Suprapubic skin (tissue), 4 donors: ENCODE measurements around the gene UCN3. TPM values are rescaled to one million over a fixed set of nuclear protein-coding genes. Genes with fewer than 3 reads are reported as not detected.

Experiments used
- DNase-seq, 2 donors: peaks; one replicate each; pipeline ENCODE4 v3.0.0-alpha.2; 2019; ENCODE audit warnings: low spot score in 2 of 2
- H3K27ac ChIP-seq: fragments of 200-600 bp; sonication (generic); one replicate; pipeline ENCODE4 v1.5.1; 2019
- H3K27me3 ChIP-seq: fragments of 200-600 bp; sonication (generic); one replicate; pipeline ENCODE4 v1.5.1; 2019
- H3K36me3 ChIP-seq: fragments of 200-600 bp; sonication (generic); one replicate; pipeline ENCODE4 v1.5.1; 2019
- H3K4me1 ChIP-seq: fragments of 200-600 bp; sonication (generic); one replicate; pipeline ENCODE4 v1.5.1; 2019
- H3K4me3 ChIP-seq: fragments of 200-600 bp; sonication (generic); one replicate; pipeline ENCODE4 v1.5.1; 2019; ENCODE audit warnings: mild to moderate bottlenecking
- H3K9me3 ChIP-seq: fragments of 200-600 bp; sonication (generic); one replicate; pipeline ENCODE4 v1.5.1; 2019
- CTCF ChIP-seq, 2 donors: fragments of 200-600 bp in 1 of 2; fragments of 450-650 bp in 1 of 2; sonication (generic) in 1 of 2; IDR thresholded peaks; one replicate each; pipeline ENCODE4 v1.5.1; 2016 to 2019; ENCODE audit warnings: antibody characterized with exemption in 2 of 2, mild to moderate bottlenecking in 1 of 2, moderate library complexity in 1 of 2
- EP300 ChIP-seq: sonication (generic); formaldehyde crosslinking; IDR thresholded peaks from one replicate; pipeline ENCODE4 v1.6.1; 2017; ENCODE audit warnings: antibody characterized with exemption
- POLR2A ChIP-seq, 2 donors: fragments of 450-650 bp; IDR thresholded peaks; one replicate each; pipeline ENCODE4 v1.6.1; 2017; ENCODE audit warnings: antibody characterized with exemption in 2 of 2, mild to moderate bottlenecking in 2 of 2, moderate library complexity in 2 of 2
- POLR2AphosphoS5 ChIP-seq, 3 donors: sonication (generic); formaldehyde crosslinking; IDR thresholded peaks; one replicate each; pipeline ENCODE4 v1.6.1; 2017; ENCODE audit warnings: antibody characterized with exemption in 3 of 3
- WGBS: methylation state at CpG from one replicate; pipeline ENCODE4 v1.1.5; 2018; 5-methylcytosine and 5-hydroxymethylcytosine counted together
- total RNA-seq, 4 donors: library from RNA; depleted of rRNA; stranded (reverse); fragments of >200 nt; gene quantifications; one replicate each; pipeline ENCODE4 v1.1.0, GENCODE V29; 2016

Gene UCN3
- not detected for total RNA-seq

- Histone ChIP-seq H3K4me3 (no peak within 1 kb of the TSS), H3K36me3 (no peaks in the 10 kb centered on the region), H3K4me1 (no peaks in the 10 kb centered on the region), H3K9me3 (no peaks in the 10 kb centered on the region), H3K27ac (no peak within 1 kb of the TSS), H3K27me3 (peaks cover 32% of the 10 kb centered on the region)
- TF ChIP-seq POLR2A (IDR thresholded peaks at IDR 0.05) (no peak), POLR2AphosphoS5 (IDR thresholded peaks at IDR 0.05) (no peak), CTCF (IDR thresholded peaks at IDR 0.05) (no peak), EP300 (no peak)
- DNase-seq = no peak
- 72% methylated on average over 20 of the region's 21 CpGs for WGBS
Measured at GRCh38 chr10:5364890-5365338, at the start of gene UCN3. Gene UCN3, plus strand, starts transcription at chr10:5364966. Its CDS starts 8,755 bp downstream, at chr10:5373721.

DNA sequence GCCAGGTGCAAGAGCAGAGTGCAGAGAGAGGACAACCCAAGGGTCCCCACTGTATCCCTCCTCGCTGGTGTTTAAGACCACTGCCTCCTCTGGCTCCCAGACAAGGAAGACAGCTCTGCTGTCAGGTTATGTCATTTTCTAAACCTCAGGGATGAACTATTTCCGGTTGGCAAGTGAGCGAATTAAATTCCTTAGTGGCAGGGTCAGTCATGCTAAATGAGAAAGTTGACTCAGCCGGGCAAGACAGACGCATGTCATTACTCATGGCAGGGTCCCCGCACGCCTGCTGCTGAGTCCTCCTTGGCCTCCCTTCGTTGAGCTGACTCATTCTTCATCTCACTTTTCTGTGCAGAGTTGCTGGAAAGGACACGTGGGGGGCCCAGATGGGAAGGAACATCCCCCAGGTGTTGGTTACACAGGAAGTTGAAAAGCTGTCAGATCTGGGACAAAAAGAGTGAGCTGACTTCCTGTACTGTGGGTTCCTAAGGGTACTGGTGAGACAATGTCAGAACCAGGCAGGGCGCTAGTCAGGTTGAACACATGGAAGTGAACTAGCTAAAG lies 47.1 kb upstream of the UCN3 start:
- no peaks in the 10 kb centered on the region for H3K27me3 ChIP-seq
- TF ChIP-seq POLR2AphosphoS5 (IDR thresholded peaks at IDR 0.05) = no peak
- no peak for TF ChIP-seq EP300
- no peak for TF ChIP-seq CTCF (IDR thresholded peaks at IDR 0.05)
- TF ChIP-seq POLR2A (IDR thresholded peaks at IDR 0.05) = no peak
- no peak for DNase-seq
- H3K4me3 ChIP-seq = no peak overlapping the region
- 34% methylated on average over 10 of the region's 10 CpGs for WGBS
- H3K27ac ChIP-seq = no peak overlapping the region
- H3K9me3 ChIP-seq = no peaks in the 10 kb centered on the region
- no peaks in the 10 kb centered on the region for H3K36me3 ChIP-seq
- peaks cover 4% of the 10 kb centered on the region for H3K4me1 ChIP-seq

GRCh38 chr10:5318148-5318547 lies 46.6 kb upstream of the UCN3 start:
- H3K27me3 ChIP-seq = no peaks in the 10 kb centered on the region
- whole genome bisulfite sequencing = 96% methylated on average over 5 of the region's 5 CpGs
- H3K4me1 ChIP-seq = peaks cover 4% of the 10 kb centered on the region
- H3K9me3 ChIP-seq = no peaks in the 10 kb centered on the region
- TF ChIP-seq POLR2A (IDR thresholded peaks at IDR 0.05) = no peak
- no peak for TF ChIP-seq CTCF (IDR thresholded peaks at IDR 0.05)
- TF ChIP-seq POLR2AphosphoS5 (IDR thresholded peaks at IDR 0.05) = no peak
- TF ChIP-seq EP300 = no peak
- no peak overlapping the region for H3K4me3 ChIP-seq
- H3K27ac ChIP-seq = no peak overlapping the region
- H3K36me3 ChIP-seq = no peaks in the 10 kb centered on the region
- DNase-seq = no peak

GRCh38 chr10:5319863-5320262 lies 44.9 kb upstream of the UCN3 start:
- DNase-seq = no peak
- 83% methylated on average over 4 of the region's 4 CpGs for WGBS
- Histone ChIP-seq H3K4me1 (peaks cover 4% of the 10 kb centered on the region), H3K36me3 (no peaks in the 10 kb centered on the region), H3K27me3 (no peaks in the 10 kb centered on the region), H3K4me3 (no peak overlapping the region), H3K27ac (no peak overlapping the region), H3K9me3 (no peaks in the 10 kb centered on the region)
- TF ChIP-seq POLR2AphosphoS5 (IDR thresholded peaks at IDR 0.05) (no peak), EP300 (no peak), POLR2A (IDR thresholded peaks at IDR 0.05) (no peak), CTCF (IDR thresholded peaks at IDR 0.05) (no peak)

DNA sequence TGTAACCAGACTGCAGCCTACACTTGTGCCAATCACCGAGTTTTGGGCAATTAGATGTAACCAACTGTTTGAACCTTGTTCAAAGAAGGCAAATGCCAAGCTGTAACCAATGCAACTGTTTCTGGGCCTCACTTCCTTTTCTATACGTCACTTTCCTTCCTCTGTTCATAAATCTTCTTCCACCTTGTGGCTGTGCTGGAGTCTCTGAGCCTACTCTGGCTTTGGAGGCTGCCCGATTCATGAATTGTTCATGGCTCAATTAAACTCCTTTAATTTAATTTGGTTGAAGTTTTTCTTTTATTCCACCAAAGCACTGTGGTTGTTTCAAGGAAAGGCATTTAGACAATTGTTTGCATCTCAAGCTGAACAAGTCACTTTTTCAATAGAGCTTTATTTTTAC lies 43.5 kb upstream of the UCN3 start:
- Histone ChIP-seq H3K4me3 (no peak overlapping the region), H3K27me3 (no peaks in the 10 kb centered on the region), H3K27ac (no peak overlapping the region), H3K9me3 (no peaks in the 10 kb centered on the region), H3K36me3 (no peaks in the 10 kb centered on the region), H3K4me1 (peaks cover 4% of the 10 kb centered on the region)
- no peak for DNase-seq
- WGBS = 70% methylated on average over 3 of the region's 3 CpGs
- no peak for TF ChIP-seq EP300
- no peak for TF ChIP-seq POLR2A (IDR thresholded peaks at IDR 0.05)
- TF ChIP-seq POLR2AphosphoS5 (IDR thresholded peaks at IDR 0.05) = no peak
- TF ChIP-seq CTCF (IDR thresholded peaks at IDR 0.05) = no peak
